ENCODE data around the gene ERBB2. TPM values are rescaled to one million over a fixed set of nuclear protein-coding genes. Genes with fewer than 3 reads are reported as not detected.

Gene ERBB2
- total and polyA plus RNA-seq, 2 of the 13 experiments (the other 11 are each of a cell fraction or from before 2014, with no cell fraction given), result 57.7 to 64.1 TPM

DNA sequence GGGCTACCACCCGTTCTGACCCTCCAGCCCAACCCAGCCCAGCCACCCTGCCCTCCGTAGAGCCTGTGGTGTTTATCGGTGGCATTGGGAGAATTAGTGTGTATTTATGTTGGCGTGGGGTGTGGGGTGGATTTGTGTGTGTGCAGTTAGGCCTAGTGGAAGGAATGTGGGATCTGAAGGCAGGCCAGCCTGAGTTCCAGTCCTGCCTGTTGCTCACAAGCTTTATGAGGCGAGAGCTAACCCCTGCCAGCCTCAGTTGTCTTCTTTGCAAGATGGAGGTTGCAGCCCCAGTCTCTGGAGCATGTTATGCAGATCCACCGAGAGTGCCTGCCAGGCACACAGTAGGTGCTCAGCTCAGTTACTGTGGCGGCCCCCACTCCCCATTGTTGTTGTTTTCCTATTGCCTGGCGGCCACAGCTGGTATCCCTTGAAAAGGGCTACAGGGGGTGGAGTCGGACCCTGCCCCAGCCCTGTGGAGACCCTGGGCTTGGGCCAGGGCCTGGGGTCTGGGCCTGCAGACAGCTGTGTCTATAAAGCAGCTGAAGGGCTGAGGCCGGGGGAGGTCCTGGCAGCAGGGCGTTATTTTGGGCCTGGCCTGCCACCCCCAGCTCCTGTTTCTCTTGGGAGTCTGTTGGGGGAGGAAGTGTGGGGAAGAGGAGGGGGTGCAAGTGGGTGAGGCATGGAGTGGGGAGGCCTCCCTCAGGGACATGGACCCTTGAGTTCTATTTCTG is 5.1 kb downstream of the ERBB2 start:
- no peak overlapping the region for H3K9ac ChIP-seq (ENCODE audit: insufficient read depth, low read depth, low read length)
- H3K27me3 ChIP-seq (ENCODE audit: control insufficient read depth in 1 of 2, insufficient read depth in 2 of 2, low read length in 2 of 2), result no peaks in the 10 kb centered on the region
- peaks cover 51% of the 10 kb centered on the region for H3K4me1 ChIP-seq (ENCODE audit: insufficient read depth, low read length)
- H4K20me1 ChIP-seq (ENCODE audit: insufficient read depth, low read length), result peaks cover 14% of the 10 kb centered on the region; the same call in 1 of the 2 replicates
- H3K4me2 ChIP-seq (ENCODE audit: low read depth, low read length), result no peak overlapping the region
- peaks cover 53% of the 10 kb centered on the region for H3K79me2 ChIP-seq (ENCODE audit: insufficient read depth, low read length)
- no peak overlapping the region for H3K27ac ChIP-seq (ENCODE audit: extremely low read length, insufficient read depth, low read length)
- 97% methylated on average over 11 of the region's 11 CpGs for WGBS (ENCODE audit: low lambda C conversion rate)
- H3K4me3 ChIP-seq (replicated peaks in 1 of 3; ENCODE audit: insufficient read depth in 1 of 3, low read depth in 2 of 3, low read length in 3 of 3), result no peak overlapping the region; a peak in 1 of 6 replicates
- BruUV-seq (replicated peaks), result no TSS peak
- H2AFZ ChIP-seq (ENCODE audit: low read length), result no peak overlapping the region
- intact Hi-C loops (cut with micrococcal nuclease; ENCODE audit: unreplicated experiment), result no loop called here
- ChIA-PET POLR2A (interaction anchor here (0.7 to 3.0 kb wide), 4 partner anchors 9 to 33 kb away, joined by 3 to 9 read pairs (median 6); partner anchors contain the start of gene GRB7), CTCF (ENCODE audit: low intra/inter-chr PET ratio, low total read pairs) (no interaction called here)
- peaks cover 33 to 39% of the 10 kb centered on the region in 2 experiments for H3K36me3 ChIP-seq (replicated peaks in 1 of 2; ENCODE audit: control insufficient read depth in 1 of 2, insufficient read depth in 2 of 2, low read length in 2 of 2)
- ATAC-seq (no peak), DNase-seq (ENCODE audit: low spot score) (no peak), FAIRE-seq (no peak)
- in situ Hi-C loops (cut with HindIII; ENCODE audit: extremely low pct_ligation_motif_present, low pct_unique_long_range_greater_than_20kb), result no loop called here
- no peaks in the 10 kb centered on the region for H3K9me3 ChIP-seq (ENCODE audit: low read length)
- TF ChIP-seq ZKSCAN1 (IDR thresholded peaks at IDR 0.05; ENCODE audit: low read length) (peak; percentile 69), THRA (CRISPR knock-in tag; IDR thresholded peaks at IDR 0.05; ENCODE audit: borderline replicate concordance) (no peak), ELK4 (CRISPR knock-in tag; IDR thresholded peaks at IDR 0.05; ENCODE audit: borderline replicate concordance) (no peak), RARG (CRISPR knock-in tag; IDR thresholded peaks at IDR 0.05; ENCODE audit: low read depth) (no peak), TEAD3 (CRISPR knock-in tag; optimal IDR thresholded peaks at IDR 0.05; ENCODE audit: borderline replicate concordance) (peak; percentile 91), ZNF232 (CRISPR knock-in tag; IDR thresholded peaks at IDR 0.05; ENCODE audit: borderline replicate concordance) (no peak), AGO2 (optimal IDR thresholded peaks at IDR 0.05; ENCODE audit: low read depth, low read length) (peak; percentile 23), ZNF605 (CRISPR knock-in tag; IDR thresholded peaks at IDR 0.05) (0 out of 2 replicates have a peak, but pooled peaks have one; percentile 12), ZNF512 (CRISPR knock-in tag; IDR thresholded peaks at IDR 0.05) (no peak), CREBL2 (CRISPR knock-in tag; IDR thresholded peaks at IDR 0.05; ENCODE audit: borderline replicate concordance) (no peak), RXRB (CRISPR knock-in tag; IDR thresholded peaks at IDR 0.05; ENCODE audit: borderline replicate concordance) (no peak), THAP11 (CRISPR knock-in tag; IDR thresholded peaks at IDR 0.05) (no peak), ZNF30 (CRISPR knock-in tag; IDR thresholded peaks at IDR 0.05) (no peak), TCF7L2 (IDR thresholded peaks at IDR 0.05; ENCODE audit: low read depth, low read length) (no peak), PITX1 (CRISPR knock-in tag; IDR thresholded peaks at IDR 0.05) (no peak), ZNF510 (CRISPR knock-in tag; IDR thresholded peaks at IDR 0.05; ENCODE audit: low read depth) (no peak), ZNF20 (CRISPR knock-in tag; IDR thresholded peaks at IDR 0.05) (no peak), HNF4A (CRISPR knock-in tag; IDR thresholded peaks at IDR 0.05) (no peak), RBM39 (IDR thresholded peaks at IDR 0.05; ENCODE audit: low read depth, low read length, poor library complexity, severe bottlenecking) (peak; percentile 17)
